ENCODE measurements around the gene CCDC88C.
"Not testable (repeated sequence)": the region's sequence is repeated elsewhere in the genome, so short reads cannot be mapped to it uniquely, and the experiment has no call there.

Gene CCDC88C

DNA sequence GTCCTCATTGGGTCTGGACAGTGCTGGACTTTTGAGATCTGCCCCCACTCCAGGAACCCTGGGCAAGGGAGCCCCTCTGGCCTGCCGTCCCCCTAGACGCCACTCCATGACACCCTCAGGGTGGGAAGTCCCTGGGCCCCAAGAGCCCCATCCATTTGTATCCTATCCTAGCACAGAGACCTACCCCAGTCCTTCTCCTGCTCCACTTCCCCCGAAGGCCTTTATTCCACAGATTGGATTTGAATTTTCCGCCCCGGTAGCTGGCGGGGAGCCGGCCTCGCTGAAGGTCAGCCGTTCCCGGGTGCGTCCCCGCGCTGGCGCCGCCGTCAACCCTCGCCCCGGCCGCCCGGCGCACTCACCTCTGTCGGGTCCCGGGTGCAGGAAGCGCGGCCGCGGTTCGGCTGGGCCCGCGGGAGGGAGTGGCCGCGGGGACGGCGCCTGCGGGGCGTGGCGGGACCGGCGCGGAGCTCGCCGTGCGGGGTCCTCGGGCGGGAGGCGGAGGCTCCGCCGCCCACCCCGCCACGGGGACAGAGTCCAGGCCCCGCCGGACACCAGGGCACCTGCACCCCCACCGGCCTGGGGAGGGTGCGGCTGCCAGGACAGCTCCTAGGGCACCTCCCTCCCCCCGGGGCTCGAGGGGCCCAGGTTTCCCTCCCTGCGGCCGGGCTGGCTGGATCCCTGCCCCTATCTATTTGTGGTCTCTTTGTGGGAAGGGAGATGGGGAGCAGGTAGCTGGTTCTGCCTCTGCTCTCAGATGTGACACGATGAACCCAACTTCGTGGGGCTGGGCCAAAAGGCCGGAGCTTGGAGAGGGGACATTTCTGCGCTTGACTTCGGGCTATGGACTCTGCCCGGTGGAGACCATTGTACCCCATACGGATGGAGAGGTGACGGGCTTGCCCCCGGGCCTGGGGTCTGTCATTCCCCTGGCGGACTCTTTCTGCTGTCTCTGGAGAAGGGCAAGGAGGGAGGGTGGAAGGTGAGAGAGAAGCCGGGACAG, 153.2 kb downstream of the CCDC88C start:
- DNase-seq = no peak

- no peak for DNase-seq
Measured at GRCh38 chr14:91263329-91263728, 154.3 kb downstream of the CCDC88C start.

DNA sequence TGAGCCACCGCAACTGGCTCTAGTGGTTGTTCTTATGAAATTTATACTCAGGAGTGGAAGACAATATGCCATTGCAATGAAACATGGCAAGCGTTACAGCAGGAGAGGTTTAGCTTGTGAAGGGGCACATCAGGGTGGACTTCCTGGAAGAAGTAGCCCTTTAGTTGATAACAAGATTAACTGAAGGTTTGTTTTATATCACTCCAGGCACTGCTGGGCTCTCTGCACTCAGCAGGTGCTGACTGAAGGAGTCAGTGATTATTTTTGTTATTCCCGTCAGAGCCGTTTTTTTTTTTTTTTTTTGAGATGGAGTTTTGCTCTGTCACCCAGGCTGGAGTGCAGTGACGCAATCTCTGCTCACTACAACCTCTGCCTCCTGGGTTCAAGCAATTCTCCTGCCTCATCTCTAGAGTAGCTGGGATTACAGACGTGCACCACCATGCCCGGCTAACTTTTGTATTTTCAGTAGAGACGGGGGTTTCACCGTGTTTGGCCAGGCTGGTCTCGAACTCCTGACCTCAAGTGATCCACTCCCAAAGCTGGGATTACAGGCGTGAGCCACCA, 155.6 kb downstream of the CCDC88C start:
- DNase-seq = no peak

GRCh38 chr14:91261115-91261514, 156.5 kb downstream of the CCDC88C start:
- DNase-seq = no peak

DNA sequence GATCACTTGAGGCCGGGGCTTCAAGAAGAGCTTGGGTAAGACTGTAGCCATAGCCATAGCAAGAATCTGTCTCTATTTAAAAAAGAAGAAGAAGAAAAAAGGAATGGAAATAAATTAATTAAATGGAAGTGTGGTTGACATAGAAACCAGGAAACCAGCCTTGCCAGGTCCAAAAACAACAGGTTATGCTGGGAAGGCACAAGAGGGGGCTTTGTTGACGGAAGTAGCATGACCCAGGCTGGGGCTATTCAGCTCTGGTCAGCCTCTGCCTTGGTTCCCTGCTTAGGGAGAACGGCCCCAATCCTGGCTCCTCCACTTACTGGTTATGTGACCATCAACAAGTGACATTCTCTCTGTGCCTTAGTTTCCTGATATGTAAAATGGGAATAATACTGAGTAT, 158.7 kb downstream of the CCDC88C start:
- no peak for DNase-seq

DNA sequence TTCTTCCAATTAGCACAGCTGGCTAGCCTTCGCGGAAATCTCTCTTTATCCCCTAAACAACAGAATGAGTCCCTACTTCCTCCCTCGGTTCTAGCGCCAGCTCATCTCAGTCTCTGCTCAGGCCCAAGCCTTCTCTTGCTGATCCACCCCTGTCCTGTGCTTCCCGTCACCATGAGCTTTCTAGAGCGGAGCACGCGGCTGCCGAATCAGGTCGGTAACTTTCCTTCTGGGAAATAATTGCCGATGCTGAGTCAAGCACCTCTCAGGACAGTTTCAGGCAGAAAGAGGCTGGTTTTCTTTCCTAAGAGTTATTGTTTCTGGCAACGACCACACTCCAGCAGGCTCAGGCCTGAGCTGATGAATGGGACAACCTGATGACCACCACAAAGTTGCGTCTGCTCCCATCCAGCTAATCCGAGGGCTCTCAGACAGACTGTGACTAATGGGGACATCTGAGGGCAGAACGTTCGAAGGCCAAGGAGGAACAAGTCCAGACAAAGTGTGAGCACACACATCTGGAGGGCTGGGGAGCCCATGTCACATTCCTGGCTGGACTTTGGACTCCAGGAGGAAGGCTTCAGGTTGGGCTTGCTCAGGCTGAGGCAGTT, 159.5 kb downstream of the CCDC88C start:
- no peak for DNase-seq

GRCh38 chr14:91257328-91258010, 160.2 kb downstream of the CCDC88C start:
- no peak for DNase-seq

GRCh38 chr14:91256661-91257060, 161.0 kb downstream of the CCDC88C start:
- no peak for DNase-seq

DNA sequence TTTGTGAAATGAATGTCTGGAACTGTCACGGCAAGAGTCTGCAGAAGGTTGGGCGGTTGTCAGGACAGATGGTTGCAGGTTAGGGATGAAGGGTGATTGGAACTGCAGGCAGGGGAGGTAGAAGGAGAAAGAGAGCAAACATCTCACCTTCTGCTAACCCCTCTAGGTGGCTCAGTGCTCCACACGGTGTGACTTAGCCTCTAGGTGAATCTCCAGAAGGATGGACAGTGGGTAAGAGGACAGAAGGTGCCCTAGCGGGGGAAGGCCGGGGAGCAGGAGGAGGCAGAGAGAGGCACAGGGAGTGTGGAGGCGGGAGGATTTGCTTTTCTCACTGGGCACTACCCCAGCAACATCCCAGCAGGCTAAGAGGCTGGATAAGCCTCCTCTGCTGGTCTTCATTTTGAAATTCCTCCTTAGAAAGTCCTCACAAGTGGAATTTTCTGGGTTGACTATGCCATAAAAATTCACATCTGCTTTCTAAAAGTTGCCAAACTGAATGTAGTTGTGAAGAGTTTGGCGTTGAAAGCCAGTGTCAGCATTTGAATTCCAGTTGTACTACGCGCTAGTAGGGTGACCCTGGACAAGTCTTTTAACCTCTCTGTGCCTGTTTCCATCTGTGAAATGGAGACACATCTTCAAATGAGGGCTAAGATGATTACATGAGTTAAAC, 162.5 kb downstream of the CCDC88C start:
- DNase-seq = no peak

- no peak for DNase-seq
Measured at GRCh38 chr14:91254461-91254860, 163.2 kb downstream of the CCDC88C start.

DNA sequence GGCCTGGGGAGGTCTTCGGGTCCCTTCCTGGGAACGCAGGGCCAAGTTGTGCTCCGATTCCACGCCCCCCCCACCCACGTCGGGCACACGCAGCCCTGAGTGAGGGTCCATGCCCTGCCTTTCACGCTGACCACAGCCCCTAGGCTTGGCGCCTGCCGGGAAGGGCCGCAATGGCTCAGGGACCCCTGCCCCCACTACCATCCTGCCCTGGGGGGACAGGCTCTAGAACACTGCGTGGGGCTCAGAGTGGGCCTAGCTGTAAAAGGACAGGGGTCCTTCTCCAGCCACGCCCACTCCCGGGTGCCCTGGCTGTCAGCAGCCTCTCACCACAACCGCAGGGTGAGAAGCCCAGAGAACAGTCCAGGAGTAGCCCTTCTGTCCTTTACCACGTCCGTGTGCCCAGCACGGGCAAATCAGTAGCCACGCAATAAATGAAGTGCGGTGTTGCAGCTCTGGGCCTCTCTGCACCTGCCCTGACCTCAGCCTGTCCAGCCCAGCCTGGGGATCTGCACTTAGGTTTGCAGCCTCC, 163.8 kb downstream of the CCDC88C start:
- no peak for DNase-seq

DNA sequence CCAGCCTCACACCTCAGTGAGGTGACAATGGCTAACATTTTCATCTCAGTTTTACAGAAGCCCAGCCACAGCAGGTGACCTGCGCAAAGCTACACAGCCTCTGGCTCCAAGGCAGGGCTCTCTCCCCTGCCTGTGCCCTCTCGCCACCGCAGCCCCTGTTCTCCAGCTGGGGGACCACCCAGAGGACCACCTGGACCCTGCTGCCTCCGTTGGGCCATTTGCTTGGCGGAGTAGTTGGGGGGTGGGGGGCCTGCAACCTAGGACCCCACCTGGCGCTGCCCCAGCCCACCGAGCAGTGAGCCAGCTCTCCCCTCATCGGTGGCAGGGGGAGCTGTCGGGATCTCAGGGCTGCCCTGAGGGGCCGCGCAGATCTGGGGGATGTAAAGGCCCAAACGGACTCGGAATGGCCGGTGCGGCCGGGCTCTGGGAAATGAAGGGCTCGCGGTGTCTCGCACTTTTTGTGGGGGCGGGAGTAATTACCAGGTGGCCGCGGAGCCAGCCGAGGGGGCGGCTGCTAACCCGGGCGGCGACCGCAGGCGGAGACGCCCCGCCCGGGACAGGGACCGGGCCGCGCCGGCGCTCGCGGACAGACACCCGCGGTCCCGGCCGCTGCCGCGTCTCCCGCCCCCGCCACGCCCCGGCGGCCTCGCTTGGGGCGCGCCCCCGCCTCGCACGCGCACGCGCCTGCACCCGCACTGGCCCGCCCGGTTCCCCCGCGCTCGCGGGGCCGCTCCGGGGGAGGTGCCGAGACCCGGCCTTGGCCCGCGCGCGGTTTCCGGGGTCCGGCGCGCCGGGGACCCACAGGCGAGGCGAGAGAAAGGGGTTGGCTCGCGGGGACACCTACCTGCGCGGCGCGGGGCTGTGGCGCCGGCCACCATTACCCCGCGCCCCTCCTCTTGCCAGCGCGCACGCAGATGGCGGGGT, 164.5 kb downstream of the CCDC88C start:
- peak; percentile 29 for DNase-seq

GRCh38 chr14:91250912-91251311, 166.7 kb downstream of the CCDC88C start:
- DNase-seq = peak; percentile 13

DNA sequence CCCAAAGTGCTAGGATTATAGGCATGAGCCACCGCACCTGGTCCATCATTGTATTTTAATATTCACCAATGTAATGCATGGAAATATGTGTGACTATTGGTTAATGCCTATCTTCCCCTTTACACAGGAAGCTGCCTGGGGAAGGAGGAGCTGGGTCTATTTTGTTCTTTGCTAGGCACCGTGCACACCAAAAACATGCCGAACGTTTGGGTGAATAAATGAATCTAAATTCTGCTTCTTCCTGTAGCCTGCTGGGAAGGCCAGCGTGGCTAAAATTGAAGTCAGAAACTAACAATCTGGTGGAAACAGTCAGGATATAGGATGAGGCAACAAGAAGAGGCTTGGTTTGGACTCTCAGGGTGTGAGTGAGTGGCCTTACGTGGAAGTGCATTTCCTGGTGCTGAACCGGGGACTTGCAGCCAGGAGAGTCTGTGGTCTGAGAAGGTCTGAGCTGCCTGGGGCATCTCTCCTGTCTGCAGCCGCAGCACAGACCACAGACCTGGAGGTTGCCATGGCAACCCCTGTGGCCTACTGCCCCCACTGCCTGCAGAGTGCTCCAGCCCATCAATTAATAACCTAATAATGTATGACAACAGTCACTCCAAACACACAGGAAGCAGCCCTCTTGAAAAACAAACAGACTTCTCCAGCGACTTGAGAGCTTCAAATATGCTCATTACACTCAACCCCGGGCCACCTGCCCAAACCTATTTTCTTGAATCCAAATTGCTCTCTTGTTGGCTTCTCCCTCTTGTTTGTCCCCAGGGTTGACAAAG, 167.6 kb downstream of the CCDC88C start:
- peak; percentile 59 for DNase-seq

GRCh38 chr14:91246051-91246852, 171.4 kb downstream of the CCDC88C start:
- no peak for DNase-seq

- DNase-seq = not testable (repeated sequence)
Measured at GRCh38 chr14:91245616-91246015, 172.0 kb downstream of the CCDC88C start.

DNA sequence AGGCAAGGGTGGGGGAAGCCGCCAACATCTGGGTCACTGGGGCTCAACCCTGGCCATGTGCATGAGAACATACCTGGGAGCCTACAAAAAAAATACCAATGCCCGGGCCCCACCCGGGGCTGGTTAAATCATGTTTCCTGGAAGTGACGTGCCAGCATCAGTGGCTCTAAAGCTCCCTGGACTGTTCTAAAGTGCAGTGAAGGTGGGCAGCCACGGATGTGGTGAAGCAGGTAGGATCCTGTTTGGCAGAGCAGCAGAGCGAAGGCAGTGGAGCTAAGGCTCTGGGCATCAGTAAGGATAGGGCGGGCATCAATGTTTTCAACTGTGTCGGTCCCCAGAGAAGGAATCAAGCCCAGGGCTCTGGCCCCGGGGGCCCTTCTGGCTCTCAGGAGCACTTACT, 172.6 kb downstream of the CCDC88C start:
- DNase-seq = no peak

GRCh38 chr14:91244501-91244901, 173.1 kb downstream of the CCDC88C start, which contains the start of gene GPR68:
Gene GPR68 (minus strand): TSS chr14:91244704. CDS start chr14:91235050, 9,654 bp downstream.
- DNase-seq = peak; percentile 28

DNA sequence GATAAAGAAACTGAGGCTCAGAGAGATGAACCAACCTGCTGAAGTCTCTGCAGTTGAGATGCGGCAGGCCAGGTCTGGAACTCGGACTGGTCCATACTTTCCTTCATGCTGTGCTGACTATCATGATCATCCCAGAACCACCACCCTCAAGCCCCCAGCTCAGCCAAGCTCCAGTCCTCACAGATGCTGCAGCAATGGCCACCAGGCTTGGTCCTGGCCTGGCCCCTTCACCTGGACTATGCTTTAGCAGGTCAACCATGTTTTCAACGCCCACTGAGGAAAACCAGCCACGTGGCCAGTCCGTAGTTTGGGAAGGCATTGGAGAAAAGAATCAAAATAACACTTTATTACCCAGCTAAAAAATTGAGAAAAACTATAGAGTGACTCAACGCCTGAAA, 174.5 kb downstream of the CCDC88C start:
- DNase-seq = no peak
